HepG2 (cell line): ENCODE results near the gene ST6GALNAC6. TPM values are rescaled to one million over a fixed set of nuclear protein-coding genes. Genes with fewer than 3 reads are reported as not detected.

Source experiments
- ATF2 ChIP-seq: sonication (generic); formaldehyde crosslinking; IDR thresholded peaks from 2 replicates; pipeline ENCODE4 v1.4.0; 2020; ENCODE audit warnings: missing genetic modification reagents
- EZH2 ChIP-seq: conservative IDR thresholded peaks from 2 replicates; pipeline ENCODE4 v1.6.1; 2012; ENCODE audit warnings: mild to moderate bottlenecking, low read depth, low read length, moderate library complexity
- HHEX ChIP-seq: IDR thresholded peaks from 2 replicates; pipeline ENCODE4 v1.6.1; 2016; ENCODE audit warnings: control low read depth
- HOXD1 ChIP-seq: sonication (generic); formaldehyde crosslinking; IDR thresholded peaks from 2 replicates; pipeline ENCODE4 v1.5.0; 2020; ENCODE audit warnings: missing genetic modification reagents
- MXD1 ChIP-seq: sonication (generic); formaldehyde crosslinking; IDR thresholded peaks from 2 replicates; pipeline ENCODE4 v1.4.0; 2020; ENCODE audit warnings: mild to moderate bottlenecking, missing genetic modification reagents
- NFE2L2 ChIP-seq: fragments of 150-350 bp; IDR thresholded peaks from 2 replicates; pipeline ENCODE4 v1.6.1; 2014; ENCODE audit warnings: low read length
- NONO ChIP-seq, 2 experiments: fragments of 450-650 bp in 1 of 2; sonication (generic) in 1 of 2; formaldehyde crosslinking in 1 of 2; IDR thresholded peaks in 1 of 2; conservative IDR thresholded peaks in 1 of 2; 2 replicates each; pipeline versions ENCODE4 v1.6.1 to v1.8.0; 2017 to 2022; ENCODE audit warnings: mild to moderate bottlenecking in 1 of 2, missing genetic modification reagents in 1 of 2, moderate library complexity in 1 of 2
- POLR2G ChIP-seq: fragments of 200-400 bp; formaldehyde crosslinking; IDR thresholded peaks from 2 replicates; pipeline ENCODE4 v1.6.1; 2018; ENCODE audit warnings: mild to moderate bottlenecking, low read depth, low read length, moderate library complexity
- TP53 ChIP-seq: sonication (generic); formaldehyde crosslinking; conservative IDR thresholded peaks from 2 replicates; pipeline ENCODE4 v1.4.0; 2020; ENCODE audit warnings: missing genetic modification reagents
- ZFP91 ChIP-seq: sonication (generic); formaldehyde crosslinking; IDR thresholded peaks from 2 replicates; pipeline ENCODE4 v1.9.0; 2022; ENCODE audit warnings: missing genetic modification reagents, mild to moderate bottlenecking, borderline replicate concordance
- ZNF136 ChIP-seq: sonication (generic); formaldehyde crosslinking; IDR thresholded peaks from 2 replicates; pipeline ENCODE4 v1.8.1; 2022; ENCODE audit warnings: low read depth, mild to moderate bottlenecking, moderate library complexity, missing genetic modification reagents
- ZNF160 ChIP-seq: sonication (generic); formaldehyde crosslinking; IDR thresholded peaks from 2 replicates; pipeline ENCODE4 v1.8.0; 2022; ENCODE audit warnings: mild to moderate bottlenecking, inconsistent platforms, missing genetic modification reagents
- ZNF253 ChIP-seq: sonication (generic); formaldehyde crosslinking; IDR thresholded peaks from 2 replicates; pipeline ENCODE4 v1.8.0; 2022; ENCODE audit warnings: mild to moderate bottlenecking, missing genetic modification reagents, borderline replicate concordance
- ZNF280D ChIP-seq: sonication (generic); formaldehyde crosslinking; IDR thresholded peaks from 2 replicates; pipeline ENCODE4 v1.5.1; 2020; ENCODE audit warnings: mild to moderate bottlenecking, missing genetic modification reagents
- ZNF547 ChIP-seq: sonication (generic); formaldehyde crosslinking; IDR thresholded peaks from 2 replicates; pipeline ENCODE4 v1.5.1; 2020; ENCODE audit warnings: mild to moderate bottlenecking, missing genetic modification reagents
- ZNF644 ChIP-seq: IDR thresholded peaks from 2 replicates; pipeline ENCODE4 v1.6.1; 2016; ENCODE audit warnings: low read depth
- ZNF703 ChIP-seq: sonication (generic); formaldehyde crosslinking; IDR thresholded peaks from 2 replicates; pipeline ENCODE4 v1.5.1; 2020; ENCODE audit warnings: missing genetic modification reagents, mild to moderate bottlenecking, moderate library complexity, borderline replicate concordance
- polyA plus RNA-seq, 8 experiments: library from polyadenylated mRNA; depleted of rRNA in 3 of 8; stranded (reverse) in 7 of 8; unstranded in 1 of 8; fragments of >200 nt; fragmentation: Illumina TruSeq in 4 of 8; extraction: Trizol in 4 of 8; gene quantifications; 2 replicates each; pipeline versions ENCODE4 v1.2.1 to v1.2.3, GENCODE V29; 2011 to 2016; ENCODE audit warnings: low read depth in 4 of 8, missing spikeins in 1 of 8, mixed read lengths in 1 of 8; ENCODE audit not compliant: insufficient read depth in 1 of 8
- total RNA-seq, 5 experiments: library from RNA; depleted of rRNA; stranded (reverse); fragments of >200 nt; fragmentation: Illumina TruSeq; extraction: Trizol; gene quantifications; 2 replicates each; pipeline ENCODE4 v1.2.3, GENCODE V29; 2016; ENCODE audit warnings: low read depth in 1 of 5
- TF ChIP-seq, protein P1 (sequence below): sonication (generic); formaldehyde crosslinking; IDR thresholded peaks from 2 replicates; pipeline ENCODE4 v1.4.0; 2020; ENCODE audit warnings: missing genetic modification reagents, borderline replicate concordance

Gene ST6GALNAC6
- total and polyA plus RNA-seq, 2 of the 13 experiments (the other 11 are each of a cell fraction or from before 2014, with no cell fraction given), result 18.5 to 65.4 TPM

DNA sequence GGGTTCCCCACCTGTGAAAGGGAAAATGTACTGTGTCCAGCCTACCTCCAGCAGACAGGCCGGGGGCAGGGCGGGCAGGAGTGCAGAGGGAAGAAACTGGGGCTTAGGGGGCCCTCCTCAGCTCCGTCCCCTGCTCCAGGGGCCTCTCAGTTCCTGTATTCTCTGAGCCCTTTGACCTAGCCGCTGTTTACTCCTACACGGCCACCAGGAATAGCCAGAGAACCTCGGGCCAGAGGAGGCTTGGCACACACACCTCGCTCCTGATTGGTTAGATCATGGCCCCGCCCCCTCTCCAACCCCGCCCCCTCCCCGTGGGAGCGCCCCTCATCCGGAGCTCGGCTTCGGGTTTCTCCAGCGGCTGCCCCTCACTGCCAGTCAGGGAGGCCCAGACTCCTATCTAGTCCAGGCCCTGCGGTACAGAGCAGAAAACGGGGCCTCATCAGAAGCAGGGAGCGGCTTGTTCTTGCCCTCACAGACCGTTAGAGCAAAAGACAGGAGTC is 2.2 kb downstream of the ST6GALNAC6 start (continued):
- TF ChIP-seq, protein P1, sequence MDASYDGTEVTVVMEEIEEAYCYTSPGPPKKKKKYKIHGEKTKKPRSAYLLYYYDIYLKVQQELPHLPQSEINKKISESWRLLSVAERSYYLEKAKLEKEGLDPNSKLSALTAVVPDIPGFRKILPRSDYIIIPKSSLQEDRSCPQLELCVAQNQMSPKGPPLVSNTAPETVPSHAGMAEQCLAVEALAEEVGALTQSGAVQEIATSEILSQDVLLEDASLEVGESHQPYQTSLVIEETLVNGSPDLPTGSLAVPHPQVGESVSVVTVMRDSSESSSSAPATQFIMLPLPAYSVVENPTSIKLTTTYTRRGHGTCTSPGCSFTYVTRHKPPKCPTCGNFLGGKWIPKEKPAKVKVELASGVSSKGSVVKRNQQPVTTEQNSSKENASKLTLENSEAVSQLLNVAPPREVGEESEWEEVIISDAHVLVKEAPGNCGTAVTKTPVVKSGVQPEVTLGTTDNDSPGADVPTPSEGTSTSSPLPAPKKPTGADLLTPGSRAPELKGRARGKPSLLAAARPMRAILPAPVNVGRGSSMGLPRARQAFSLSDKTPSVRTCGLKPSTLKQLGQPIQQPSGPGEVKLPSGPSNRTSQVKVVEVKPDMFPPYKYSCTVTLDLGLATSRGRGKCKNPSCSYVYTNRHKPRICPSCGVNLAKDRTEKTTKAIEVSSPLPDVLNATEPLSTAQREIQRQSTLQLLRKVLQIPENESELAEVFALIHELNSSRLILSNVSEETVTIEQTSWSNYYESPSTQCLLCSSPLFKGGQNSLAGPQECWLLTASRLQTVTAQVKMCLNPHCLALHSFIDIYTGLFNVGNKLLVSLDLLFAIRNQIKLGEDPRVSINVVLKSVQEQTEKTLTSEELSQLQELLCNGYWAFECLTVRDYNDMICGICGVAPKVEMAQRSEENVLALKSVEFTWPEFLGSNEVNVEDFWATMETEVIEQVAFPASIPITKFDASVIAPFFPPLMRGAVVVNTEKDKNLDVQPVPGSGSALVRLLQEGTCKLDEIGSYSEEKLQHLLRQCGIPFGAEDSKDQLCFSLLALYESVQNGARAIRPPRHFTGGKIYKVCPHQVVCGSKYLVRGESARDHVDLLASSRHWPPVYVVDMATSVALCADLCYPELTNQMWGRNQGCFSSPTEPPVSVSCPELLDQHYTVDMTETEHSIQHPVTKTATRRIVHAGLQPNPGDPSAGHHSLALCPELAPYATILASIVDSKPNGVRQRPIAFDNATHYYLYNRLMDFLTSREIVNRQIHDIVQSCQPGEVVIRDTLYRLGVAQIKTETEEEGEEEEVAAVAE (CRISPR knock-in tag), result no peak; the same call in 1 of the 2 replicates
- TF ChIP-seq ATF2 (CRISPR knock-in tag), result peak; percentile 49
- TF ChIP-seq EZH2, result no peak
- TF ChIP-seq NONO (IDR thresholded peaks at IDR 0.05), result no peak
- no peak for TF ChIP-seq NONO (CRISPR knock-in tag; conservative IDR thresholded peaks at IDR 0.05)
- no peak for TF ChIP-seq ZNF547 (CRISPR knock-in tag)
- TF ChIP-seq NFE2L2, result no peak
- no peak for TF ChIP-seq TP53 (CRISPR knock-in tag)
- TF ChIP-seq ZNF160 (CRISPR knock-in tag), result no peak
- no peak for TF ChIP-seq ZFP91 (CRISPR knock-in tag)
- no peak for TF ChIP-seq ZNF703
- no peak for TF ChIP-seq ZNF136 (CRISPR knock-in tag)
- no peak for TF ChIP-seq ZNF644
- no peak for TF ChIP-seq ZNF253 (CRISPR knock-in tag)
- peak; percentile 77 for TF ChIP-seq POLR2G
- TF ChIP-seq HOXD1 (CRISPR knock-in tag), result no peak
- no peak for TF ChIP-seq ZNF280D (CRISPR knock-in tag)
- TF ChIP-seq MXD1 (CRISPR knock-in tag), result no peak
- TF ChIP-seq HHEX (CRISPR knock-in tag), result no peak
